ENCODE measurements around the gene ZGPAT.
A peak's percentile ranks its signal among the peaks of the same experiment; 100 is the strongest.

ZGPAT gene

DNA sequence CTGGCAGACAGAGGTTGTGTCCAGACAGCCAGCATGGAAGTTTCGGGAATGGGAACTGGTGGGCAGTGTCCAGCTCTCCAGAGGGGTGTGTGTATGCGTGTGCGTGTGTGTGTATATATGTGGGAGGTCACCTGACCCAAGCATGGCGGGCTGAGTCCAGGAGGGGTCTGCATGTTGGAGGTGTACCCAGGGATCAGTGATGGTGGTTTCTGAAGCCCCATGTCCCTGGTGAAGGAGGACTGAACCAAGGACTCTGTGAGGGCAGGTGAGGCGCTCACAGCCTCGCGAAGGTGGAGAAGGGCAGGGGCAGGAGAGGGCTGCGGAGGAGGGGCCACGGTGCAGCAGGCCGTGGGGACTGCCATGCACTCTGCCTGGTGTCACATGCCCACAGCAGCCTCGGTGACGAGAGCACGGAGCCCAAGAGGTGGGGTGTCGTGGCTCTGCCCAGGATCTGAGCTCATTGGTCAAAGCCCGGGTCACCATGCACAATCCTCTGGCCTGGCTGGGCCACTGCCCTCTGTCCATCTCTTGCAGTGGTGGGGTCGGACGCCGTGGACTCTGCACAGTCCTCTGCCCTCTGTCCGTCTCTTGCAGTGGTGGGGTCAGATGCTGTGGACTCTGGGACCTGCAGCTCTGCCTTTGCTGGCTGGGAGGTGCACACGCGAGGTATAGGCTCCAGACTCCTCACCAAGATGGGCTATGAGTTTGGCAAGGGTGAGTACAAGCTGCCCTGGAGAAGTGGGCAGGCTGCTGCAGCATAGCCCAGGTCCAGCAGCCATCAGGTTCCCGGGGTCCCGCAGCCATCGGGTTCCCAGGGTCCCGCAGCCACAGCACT lies 26.5 kb downstream of the ZGPAT start:
- no peak for DNase-seq (ENCODE audit: low spot score)

DNA sequence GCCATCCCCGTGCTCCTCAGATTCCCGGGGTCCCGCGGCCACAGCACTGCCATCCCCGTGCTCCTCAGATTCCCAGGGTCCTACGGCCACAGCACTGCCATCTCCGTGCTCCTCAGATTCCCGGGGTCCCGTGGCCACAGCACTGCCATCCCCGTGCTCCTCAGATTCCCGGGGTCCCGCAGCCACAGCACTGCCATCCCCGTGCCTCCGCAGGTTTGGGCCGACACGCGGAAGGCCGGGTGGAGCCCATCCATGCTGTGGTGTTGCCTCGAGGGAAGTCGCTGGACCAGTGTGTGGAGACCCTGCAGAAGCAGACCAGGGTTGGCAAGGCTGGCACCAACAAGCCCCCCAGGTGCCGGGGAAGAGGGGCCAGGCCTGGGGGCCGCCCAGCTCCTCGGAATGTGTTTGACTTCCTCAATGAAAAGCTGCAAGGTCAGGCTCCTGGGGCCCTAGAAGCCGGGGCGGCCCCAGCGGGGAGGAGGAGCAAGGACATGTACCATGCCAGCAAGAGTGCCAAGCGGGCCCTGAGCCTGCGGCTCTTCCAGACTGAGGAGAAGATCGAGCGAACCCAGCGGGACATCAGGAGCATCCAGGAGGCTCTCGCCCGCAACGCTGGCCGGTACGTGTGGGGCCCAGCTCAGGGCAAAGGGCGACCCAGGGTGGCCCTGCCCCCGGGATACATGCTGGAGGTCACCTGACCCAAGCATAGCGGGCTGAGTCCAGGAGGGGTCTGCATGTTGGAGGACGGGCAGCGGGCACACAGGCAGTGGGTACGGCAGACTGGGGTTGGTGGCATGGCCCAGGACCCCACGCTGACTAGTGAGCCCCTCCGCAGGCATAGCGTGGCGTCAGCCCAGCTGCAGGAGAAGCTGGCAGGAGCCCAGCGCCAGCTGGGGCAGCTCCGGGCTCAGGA lies 27.4 kb downstream of the ZGPAT start:
- no peak for DNase-seq (ENCODE audit: low spot score)

DNA sequence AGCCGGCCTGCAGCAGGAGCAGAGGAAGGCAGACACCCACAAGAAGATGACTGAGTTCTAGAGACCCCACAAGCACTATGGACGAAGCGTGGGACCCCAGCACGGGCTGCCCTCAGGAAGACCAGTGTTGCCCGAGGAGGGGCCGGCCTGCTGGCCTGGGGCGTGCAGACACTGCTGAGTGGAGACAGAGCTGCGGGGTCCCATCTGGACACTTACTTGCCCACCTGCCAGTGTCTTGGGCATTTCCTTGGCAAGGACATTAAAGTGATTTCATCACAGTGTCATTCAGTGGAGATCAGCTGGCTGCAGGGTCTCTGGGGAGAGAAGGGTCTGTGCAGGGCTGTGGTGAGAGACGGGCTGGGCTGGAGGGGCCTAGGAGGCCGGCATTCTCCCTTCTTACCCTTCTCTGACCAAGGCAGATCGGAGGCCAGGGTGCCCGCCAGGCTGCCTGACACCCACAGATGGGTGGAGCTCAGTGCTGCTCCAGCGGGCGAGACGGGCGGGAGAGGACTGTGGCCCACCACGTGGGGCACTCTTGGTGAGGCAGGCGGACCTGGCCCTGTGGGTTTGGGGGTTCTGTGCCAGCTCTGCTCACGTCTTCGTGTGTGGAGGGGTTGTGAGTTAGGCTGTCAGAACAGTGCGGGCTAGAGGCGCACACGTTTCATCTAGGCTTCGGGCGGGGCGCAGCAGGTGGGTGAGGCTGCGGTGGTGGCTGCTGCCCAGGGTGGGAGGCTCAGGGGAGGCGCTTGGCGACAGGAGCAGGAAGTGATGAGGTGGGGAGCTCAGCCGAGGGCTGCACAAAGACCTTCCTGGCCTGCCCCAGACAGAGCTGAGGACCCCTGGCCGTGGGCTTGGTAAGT lies 28.2 kb downstream of the ZGPAT start, which contains the start of gene LIME1:
Gene LIME1 (plus strand): TSS at position 806 of the 860 bp plus-strand sequence. CDS start 886 bp downstream, outside the sequence.
- DNase-seq (ENCODE audit: low spot score), result no peak

DNA sequence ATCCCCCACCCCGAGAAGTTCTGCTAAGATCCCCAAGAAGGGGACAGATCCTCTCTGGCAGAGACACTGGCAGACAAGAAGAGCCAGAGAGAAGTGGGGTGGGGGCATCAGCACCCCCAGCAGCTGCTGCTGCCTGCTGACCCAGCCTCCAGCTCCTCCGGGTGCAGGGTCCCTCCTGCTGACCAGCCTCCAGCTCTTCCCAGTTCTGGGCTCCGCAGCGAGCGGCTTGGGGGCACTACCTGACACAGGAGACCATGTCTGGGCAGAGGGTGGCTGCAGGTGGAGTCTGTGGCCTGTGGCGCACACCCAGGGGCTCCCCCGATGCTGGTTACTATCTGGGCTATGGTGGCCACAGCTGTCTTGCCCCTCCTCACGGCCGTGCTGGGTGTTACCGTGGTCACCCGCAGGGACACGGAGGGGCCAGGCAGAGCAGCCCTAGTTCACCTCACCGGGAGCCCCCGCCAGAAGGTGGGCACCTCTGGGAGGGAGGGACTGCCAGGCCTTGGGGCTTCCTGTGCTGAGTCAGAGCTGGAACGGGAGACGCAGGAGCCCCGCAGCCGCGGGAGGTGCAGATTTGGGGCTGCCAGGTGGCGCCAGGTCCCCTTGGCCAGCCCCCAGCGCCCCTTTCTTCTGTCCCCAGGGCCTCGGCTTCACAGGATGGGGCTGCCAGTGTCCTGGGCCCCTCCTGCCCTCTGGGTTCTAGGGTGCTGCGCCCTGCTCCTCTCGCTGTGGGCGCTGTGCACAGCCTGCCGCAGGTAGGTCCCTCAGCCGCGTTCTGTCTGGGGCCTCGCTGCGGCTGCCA lies 29.3 kb downstream of the ZGPAT start:
- DNase-seq (ENCODE audit: low spot score), result no peak

DNA sequence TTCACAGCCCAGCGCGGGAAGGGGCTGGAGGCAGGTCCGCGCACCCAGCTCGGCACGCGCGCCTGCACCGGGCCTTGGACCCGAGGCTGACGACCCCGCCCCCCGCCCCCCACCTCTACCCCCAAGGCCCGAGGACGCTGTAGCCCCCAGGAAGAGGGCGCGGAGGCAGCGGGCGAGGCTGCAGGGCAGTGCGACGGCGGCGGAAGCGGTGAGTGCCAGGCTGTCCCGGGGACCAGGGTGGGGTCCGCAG lies 29.8 kb downstream of the ZGPAT start:
- no peak for DNase-seq (ENCODE audit: low spot score)

DNA sequence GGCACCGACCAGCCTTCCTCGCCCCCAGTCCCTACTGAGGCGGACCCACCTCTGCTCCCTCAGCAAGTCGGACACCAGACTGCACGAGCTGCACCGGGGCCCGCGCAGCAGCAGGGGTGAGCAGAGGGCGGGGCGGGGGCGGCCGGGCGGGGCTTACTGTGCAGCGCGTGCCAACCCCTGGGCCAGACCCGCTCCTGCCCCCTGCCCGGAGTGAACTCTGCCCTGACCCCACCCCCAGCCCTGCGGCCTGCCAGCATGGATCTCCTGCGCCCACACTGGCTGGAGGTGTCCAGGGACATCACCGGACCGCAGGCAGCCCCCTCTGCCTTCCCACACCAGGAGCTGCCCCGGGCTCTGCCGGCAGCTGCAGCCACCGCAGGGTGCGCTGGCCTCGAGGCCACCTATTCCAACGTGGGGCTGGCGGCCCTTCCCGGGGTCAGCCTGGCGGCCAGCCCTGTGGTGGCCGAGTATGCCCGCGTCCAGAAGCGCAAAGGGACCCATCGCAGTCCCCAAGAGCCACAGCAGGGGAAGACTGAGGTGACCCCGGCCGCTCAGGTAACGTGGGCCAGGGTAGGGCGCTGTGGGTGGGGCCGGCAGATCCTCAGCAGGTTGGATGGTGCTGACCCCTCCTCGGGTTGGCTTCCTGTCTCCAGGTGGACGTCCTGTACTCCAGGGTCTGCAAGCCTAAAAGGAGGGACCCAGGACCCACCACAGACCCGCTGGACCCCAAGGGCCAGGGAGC lies 30.3 kb downstream of the ZGPAT start:
- no peak for DNase-seq (ENCODE audit: low spot score)

DNA sequence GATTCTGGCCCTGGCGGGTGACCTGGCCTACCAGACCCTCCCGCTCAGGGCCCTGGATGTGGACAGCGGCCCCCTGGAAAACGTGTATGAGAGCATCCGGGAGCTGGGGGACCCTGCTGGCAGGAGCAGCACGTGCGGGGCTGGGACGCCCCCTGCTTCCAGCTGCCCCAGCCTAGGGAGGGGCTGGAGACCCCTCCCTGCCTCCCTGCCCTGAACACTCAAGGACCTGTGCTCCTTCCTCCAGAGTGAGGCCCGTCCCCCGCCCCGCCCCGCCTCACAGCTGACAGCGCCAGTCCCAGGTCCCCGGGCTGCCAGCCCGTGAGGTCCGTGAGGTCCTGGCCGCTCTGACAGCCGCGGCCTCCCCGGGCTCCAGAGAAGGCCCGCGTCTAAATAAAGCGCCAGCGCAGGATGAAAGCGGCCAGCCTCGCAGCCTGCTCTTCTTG lies 30.9 kb downstream of the ZGPAT start:
- DNase-seq (ENCODE audit: low spot score), result no peak

DNA sequence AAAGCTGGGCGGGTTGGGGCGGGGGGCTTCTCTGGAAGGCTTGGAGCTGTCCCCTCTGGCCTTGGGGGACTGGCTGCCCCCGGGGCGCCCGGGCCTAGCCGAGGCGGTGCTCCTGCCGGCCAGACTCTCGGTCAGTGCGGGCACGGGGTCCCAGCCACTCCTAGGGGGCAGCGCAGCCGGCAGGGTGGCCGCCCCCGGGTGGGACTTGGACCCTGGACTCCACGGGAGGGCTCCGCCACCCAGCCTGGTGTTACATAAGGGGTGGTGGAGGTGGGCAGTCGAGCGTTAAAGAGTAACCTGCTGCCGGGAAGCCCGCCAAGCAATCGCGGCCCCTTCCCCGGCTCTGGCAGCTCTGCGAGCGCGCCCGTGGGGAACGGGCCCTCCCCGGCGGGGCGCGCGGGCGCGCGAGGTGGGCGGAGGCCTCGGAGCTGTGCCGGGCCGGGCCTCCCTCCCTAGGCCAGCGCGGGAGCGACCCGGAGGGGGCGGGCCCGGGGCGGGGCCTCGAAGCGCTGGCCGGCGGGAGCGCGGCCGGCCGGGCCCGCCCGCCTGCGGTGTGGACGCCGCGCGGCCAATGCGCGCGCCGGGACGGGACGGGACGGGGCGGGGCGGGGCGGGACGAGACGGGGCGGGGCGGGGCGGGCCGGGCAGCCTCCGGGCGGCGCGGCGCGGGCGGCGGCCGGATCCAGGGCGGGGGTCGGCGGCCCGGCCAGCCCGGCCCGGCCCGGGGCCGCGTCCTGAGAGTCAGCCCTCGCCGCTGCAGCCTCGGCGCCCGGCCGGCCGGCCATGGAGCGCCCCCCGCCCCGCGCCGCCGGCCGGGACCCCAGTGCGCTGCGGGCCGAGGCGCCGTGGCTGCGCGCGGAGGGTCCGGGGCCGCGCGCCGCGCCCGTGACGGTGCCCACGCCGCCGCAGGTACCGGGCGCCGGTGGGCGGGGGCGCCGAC lies 31.6 kb downstream of the ZGPAT start, which contains the start of gene SLC2A4RG:
Gene SLC2A4RG (plus strand): TSS at position 647 of the 940 bp plus-strand sequence. CDS start 137 bp downstream, at position 784.
- DNase-seq (ENCODE audit: low spot score), result peak; percentile 100

DNA sequence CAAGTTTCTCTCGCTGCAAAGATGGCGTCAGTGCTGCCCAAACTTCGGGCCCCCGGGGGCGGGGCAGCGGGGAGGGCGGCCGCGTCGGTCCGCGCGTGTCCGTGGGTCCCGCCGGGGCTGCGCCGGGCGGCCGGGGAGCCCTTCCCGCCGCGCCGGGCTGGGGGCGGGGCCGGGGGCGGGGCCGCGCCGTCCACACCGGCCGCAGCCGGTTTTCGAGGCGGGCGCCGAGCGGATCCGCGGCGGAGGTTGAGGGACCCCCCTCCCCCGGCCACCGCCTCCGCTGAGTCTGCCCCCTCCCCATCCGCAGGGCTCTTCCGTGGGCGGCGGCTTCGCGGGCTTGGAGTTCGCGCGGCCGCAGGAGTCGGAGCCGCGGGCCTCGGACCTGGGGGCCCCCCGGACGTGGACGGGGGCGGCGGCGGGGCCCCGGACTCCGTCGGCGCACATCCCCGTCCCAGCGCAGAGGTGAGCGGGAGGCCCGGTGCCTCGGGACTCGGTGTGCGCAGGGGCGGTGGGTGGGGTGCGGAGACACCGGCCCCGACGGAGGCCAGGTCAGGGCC lies 32.3 kb downstream of the ZGPAT start:
- peak; percentile 87 for DNase-seq (ENCODE audit: low spot score)

DNA sequence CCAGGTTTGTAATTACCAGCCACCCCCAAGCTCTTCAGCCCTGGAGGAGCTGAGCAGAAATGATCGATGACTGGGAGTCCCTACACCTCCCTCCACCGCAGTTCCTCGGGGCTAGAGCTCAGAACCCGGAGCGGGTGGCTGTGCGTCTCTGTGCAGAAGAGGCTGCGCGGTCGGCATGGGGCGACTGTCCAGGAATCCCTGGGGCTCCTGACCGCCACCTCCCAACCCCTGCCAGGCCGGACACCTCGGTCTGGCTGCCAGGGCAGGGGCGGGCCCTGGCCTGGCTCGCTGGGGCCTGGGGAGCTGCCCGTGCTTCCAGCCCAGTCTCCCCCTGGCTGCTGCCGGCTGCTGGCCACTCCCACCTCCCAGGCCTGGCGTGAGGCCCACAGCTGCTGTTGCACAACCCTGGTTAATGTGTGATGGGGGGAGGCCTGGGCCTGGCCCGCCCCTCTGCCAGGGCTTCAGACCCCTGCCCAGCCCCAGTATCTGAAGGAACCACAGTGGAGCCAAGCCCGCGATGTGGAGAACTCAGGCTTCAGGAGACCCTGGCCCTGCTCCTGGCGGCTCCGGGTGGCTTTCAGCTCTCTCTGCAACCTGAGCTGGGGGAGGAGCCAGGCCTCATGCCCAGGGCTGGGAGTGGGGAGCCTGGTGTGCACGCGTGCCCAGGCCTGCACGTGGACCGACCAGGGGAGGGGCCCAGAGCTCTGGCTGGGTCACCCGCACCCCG lies 33.0 kb downstream of the ZGPAT start:
- DNase-seq (ENCODE audit: low spot score), result peak; percentile 97

DNA sequence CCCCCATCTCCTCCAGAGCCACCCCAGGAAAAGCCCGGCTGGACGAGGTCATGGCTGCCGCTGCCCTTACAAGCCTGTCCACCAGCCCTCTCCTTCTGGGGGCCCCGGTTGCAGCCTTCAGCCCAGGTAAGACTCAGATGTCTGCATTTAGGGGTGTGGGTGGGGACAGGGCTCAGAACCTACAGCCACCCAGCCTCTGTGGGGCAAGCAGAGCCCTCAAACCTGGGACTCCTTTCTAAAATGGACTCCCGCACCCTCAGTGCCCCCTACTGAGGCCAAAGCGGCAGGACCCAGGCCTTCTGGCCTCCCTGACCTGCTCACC lies 33.5 kb downstream of the ZGPAT start:
- no peak for DNase-seq (ENCODE audit: low spot score)

DNA sequence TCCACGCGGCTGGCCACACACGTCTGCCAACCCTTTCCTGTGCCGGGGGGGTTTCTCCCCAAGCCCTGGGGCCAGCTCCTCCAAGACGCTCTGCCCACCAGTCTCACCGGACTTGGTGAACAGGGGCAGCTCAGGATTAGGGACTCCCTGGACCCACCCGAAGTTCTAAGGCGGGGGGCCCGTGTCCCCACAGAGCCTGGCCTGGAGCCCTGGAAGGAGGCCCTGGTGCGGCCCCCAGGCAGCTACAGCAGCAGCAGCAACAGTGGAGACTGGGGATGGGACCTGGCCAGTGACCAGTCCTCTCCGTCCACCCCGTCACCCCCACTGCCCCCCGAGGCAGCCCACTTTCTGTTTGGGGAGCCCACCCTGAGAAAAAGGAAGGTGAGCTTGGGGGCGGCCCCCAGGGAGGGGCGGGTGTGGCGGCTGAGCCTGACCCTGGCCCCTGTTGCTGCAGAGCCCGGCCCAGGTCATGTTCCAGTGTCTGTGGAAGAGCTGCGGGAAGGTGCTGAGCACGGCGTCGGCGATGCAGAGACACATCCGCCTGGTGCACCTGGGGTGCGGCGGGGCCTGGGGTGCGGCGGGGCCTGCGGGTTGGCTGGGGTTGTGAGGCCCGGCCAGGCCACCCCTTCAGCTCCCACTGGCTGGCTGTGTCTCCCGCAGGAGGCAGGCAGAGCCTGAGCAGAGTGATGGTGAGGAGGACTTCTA lies 34.0 kb downstream of the ZGPAT start:
- DNase-seq (ENCODE audit: low spot score), result no peak

DNA sequence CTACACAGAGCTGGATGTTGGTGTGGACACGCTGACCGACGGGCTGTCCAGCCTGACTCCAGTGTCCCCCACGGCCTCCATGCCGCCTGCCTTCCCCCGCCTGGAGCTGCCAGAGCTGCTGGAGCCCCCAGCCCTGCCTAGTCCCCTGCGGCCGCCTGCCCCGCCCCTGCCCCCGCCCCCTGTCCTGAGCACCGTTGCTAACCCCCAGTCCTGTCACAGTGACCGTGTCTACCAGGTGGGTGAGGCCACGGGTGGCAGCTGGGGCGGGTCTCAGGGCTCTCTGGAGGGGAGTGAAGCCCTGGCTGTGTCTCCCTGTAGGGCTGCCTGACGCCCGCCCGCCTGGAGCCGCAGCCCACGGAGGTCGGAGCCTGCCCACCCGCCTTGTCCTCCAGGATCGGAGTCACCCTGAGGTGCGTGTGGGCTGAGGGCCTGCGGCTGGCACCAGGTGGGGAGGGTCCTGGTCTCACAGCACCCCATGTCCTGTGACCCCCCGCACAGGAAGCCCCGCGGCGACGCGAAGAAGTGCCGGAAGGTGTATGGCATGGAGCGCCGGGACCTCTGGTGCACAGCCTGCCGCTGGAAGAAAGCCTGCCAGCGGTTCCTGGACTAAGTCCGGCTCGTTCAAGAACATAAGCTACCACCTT lies 34.7 kb downstream of the ZGPAT start:
- DNase-seq (ENCODE audit: low spot score), result no peak

DNA sequence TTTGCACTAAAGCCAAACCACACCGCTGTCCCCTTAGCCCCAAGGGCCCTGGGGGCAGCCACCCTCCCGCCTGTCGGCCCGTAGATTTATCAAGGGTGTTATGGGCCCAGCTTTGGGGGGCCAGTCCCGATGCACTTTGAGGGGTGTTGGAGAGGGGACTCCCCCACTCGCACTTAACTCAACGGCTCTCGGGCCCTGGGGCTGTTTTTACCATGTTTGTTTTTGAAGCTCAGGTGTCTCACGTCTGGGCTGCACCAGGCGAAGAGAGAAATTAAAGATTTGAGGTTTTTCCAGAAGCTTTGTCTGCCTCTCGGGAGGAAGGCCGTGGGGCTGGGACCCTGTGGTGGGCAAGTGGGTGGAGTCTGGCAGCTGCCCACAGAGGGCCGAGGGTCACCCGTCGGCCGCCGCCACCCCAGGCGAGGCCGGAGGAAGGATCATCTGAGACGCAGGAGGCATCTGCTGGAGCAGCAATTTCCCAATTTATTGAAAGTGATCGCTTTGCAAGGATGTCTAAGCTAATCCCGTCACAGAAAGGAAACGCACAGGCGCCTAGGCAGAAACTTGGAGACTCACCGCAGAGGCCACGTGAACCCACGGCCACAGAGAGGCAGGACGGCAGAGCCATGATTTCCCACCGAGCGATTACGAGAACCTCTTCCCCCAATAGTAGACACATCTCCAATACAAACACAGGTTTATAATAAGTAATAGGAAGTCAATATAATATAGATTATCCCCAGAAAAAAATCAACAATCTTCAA lies 35.6 kb downstream of the ZGPAT start:
- no peak for DNase-seq (ENCODE audit: low spot score)

DNA sequence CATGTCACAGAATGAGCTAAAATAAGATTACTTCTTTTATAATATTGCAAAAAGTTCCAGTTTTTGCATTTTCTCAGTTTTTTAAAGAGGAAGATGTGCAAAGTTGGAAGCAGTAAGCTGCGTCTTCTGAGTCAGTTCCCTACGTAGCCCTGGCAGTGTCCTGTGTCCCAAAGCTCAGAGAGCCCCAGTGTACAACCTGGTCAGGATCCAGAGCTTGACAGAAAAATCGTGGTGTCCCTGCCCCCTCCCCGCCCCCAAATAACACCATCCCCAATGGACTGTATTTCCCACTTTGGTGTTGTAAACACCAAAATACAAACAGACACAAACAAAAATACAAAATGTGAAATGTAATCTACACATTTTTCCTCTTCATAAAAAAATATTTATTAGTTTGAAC lies 36.3 kb downstream of the ZGPAT start:
- DNase-seq (ENCODE audit: low spot score), result no peak

DNA sequence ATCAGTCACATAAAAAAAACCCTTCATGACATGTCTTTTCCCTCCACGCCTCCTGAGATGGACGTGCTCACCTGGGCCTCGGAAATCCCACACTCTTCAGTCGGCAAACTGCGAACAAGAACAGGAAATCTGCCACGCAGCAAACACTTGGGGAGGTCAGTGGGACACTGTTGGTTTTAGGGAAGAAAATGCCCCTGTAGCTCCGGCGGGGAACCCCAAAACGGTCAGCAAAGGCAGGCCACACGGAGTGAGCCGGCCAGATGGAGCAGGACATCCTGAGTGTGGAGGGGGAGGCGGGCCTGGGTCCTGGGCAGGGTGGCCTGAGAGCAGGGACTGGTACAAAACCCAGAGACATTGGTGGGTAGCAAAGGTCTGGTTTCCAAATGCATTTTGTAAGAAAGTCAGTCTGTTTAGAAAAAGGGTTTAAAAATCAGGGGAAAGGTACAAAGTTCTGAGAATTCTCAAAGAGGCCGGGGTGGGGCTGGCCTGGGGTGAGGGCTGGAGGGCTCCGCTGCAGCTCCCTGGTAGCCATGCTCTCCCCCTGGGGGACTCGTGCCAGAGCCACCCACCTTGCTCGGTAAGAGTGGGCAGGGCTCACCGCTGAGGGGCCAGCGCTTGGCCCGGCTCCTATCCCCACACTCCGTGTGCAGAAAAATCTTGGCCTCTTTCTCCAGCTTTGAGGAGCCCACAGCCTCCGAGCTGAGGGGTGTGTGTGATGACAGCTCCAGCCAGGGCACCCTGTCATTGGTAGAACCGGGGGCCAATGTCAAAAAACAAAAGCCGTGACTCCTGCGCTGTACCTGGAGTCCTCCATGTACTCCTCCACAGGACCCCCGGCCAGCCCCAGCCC lies 37.0 kb downstream of the ZGPAT start:
- no peak for DNase-seq (ENCODE audit: low spot score)

All from AG20443 (cell line).